K562 (cell line): ENCODE measurements around the gene RNASE7.

Experiments used
- MAFK ChIP-seq: IDR thresholded peaks from 2 replicates; pipeline ENCODE4 v1.6.1; 2011; ENCODE audit warnings: low read length, improper control_type of control experiment
- NR4A1 ChIP-seq, 2 experiments: fragments of 250-450 bp in 1 of 2; fragments of 450-650 bp in 1 of 2; sonication (Bioruptor Pico) in 1 of 2; IDR thresholded peaks; 2 replicates each; pipeline versions ENCODE4 v1.4.0 to v1.6.1; 2016 to 2020; ENCODE audit warnings: mild to moderate bottlenecking in 2 of 2, missing compliant biosample characterization in 1 of 2, missing genetic modification characterization in 1 of 2, moderate library complexity in 1 of 2
- SP2 ChIP-seq: IDR thresholded peaks from 2 replicates; pipeline ENCODE4 v1.6.1; 2011; ENCODE audit warnings: mild to moderate bottlenecking, low read depth, low read length, moderate library complexity; ENCODE audit not compliant: poor library complexity, severe bottlenecking; ENCODE audit errors: extremely low read depth
- TF ChIP-seq, protein P1 (sequence below), 3 experiments: IDR thresholded peaks in 2 of 3; conservative IDR thresholded peaks in 1 of 3; 2 replicates each; pipeline ENCODE4 v1.5.1; 2011 to 2012; ENCODE audit warnings: low read length in 3 of 3, mild to moderate bottlenecking in 3 of 3, control low read depth in 2 of 3, improper control_type of control experiment in 1 of 3, inconsistent platforms in 1 of 3, low read depth in 1 of 3, mixed read lengths in 1 of 3, moderate library complexity in 1 of 3; ENCODE audit not compliant: insufficient read depth in 2 of 3

DNA sequence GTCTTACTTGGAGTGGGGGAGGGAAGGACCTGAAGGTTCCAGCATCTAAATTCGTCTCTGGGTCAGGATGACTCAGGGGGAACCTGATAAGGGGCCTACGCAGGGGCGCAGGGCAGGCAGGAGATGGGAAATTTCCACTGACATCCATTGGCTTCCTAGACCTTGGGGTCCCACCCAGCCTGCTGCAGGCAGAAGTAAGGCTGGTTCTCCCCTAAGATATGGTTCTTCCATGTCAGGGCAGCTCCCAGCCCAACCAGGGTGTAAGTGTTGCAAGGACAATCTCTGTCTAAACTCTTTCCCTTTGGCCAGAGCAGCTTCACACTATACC is 15.2 kb upstream of the RNASE7 start:
- peak; percentile 17; the same call in 1 of the 2 replicates for TF ChIP-seq MAFK
- no peak for TF ChIP-seq SP2
- TF ChIP-seq, protein P1, sequence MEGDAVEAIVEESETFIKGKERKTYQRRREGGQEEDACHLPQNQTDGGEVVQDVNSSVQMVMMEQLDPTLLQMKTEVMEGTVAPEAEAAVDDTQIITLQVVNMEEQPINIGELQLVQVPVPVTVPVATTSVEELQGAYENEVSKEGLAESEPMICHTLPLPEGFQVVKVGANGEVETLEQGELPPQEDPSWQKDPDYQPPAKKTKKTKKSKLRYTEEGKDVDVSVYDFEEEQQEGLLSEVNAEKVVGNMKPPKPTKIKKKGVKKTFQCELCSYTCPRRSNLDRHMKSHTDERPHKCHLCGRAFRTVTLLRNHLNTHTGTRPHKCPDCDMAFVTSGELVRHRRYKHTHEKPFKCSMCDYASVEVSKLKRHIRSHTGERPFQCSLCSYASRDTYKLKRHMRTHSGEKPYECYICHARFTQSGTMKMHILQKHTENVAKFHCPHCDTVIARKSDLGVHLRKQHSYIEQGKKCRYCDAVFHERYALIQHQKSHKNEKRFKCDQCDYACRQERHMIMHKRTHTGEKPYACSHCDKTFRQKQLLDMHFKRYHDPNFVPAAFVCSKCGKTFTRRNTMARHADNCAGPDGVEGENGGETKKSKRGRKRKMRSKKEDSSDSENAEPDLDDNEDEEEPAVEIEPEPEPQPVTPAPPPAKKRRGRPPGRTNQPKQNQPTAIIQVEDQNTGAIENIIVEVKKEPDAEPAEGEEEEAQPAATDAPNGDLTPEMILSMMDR (IDR thresholded peaks at IDR 0.05 in 2 of 3, conservative IDR thresholded peaks at IDR 0.05 in 1 of 3; ENCODE audit: insufficient read depth in 2 of 3, low read depth in 1 of 3, low read length in 3 of 3), result no peak
- no peak for TF ChIP-seq NR4A1 (CRISPR knock-in tag; IDR thresholded peaks at IDR 0.05)
- no peak for TF ChIP-seq NR4A1 (tag; IDR thresholded peaks at IDR 0.05)
